B cell (primary cell): ENCODE data around the gene METTL3. TPM values are rescaled to one million over a fixed set of nuclear protein-coding genes. Genes with fewer than 3 reads are reported as not detected.

Experiments
- polyA plus RNA-seq: library from polyadenylated mRNA; depleted of rRNA; stranded (reverse); fragments of >200 nt; gene quantifications from 2 replicates; pipeline ENCODE4 v1.2.3, GENCODE V29; 2012
- total RNA-seq, 2 donors: library from RNA; stranded (reverse); fragments of 120-200 nt in 1 of 2; gene quantifications; 1 replicate in 1 of 2; 2 replicates in 1 of 2; pipeline versions ENCODE4 v1.2.3 to v1.2.4, GENCODE V29; 2013 to 2022

METTL3 gene
- total and polyA plus RNA-seq, 2 donors (not counting 1 experiment from before 2014, with no cell fraction given) = 118 to 161 TPM

Other genes starting within 250 kb of the METTL3 start
- 496 and 497 TPM in 2 replicates for gene HNRNPC, start 241.9 kb downstream of the METTL3 start, total RNA-seq
- 358 and 518 TPM in 2 replicates for gene HNRNPC, start 241.9 kb downstream of the METTL3 start, polyA plus RNA-seq
- gene RPGRIP1, start 231.3 kb downstream of the METTL3 start, total RNA-seq = 0.86 and 0.87 TPM in 2 replicates
- gene RPGRIP1, start 231.3 kb downstream of the METTL3 start, polyA plus RNA-seq = 0.22 and 0.39 TPM in 2 replicates
- gene SUPT16H, start 127.3 kb downstream of the METTL3 start, total RNA-seq = 78.3 and 84.4 TPM in 2 replicates
- 28.3 and 33.3 TPM in 2 replicates for gene SUPT16H, start 127.3 kb downstream of the METTL3 start, polyA plus RNA-seq
- gene CHD8, start 55.2 kb downstream of the METTL3 start, total RNA-seq = 155 and 157 TPM in 2 replicates
- gene CHD8, start 55.2 kb downstream of the METTL3 start, polyA plus RNA-seq = 43.5 and 50.7 TPM in 2 replicates
- gene RAB2B, start 34.4 kb downstream of the METTL3 start, total RNA-seq = 46.5 and 46.8 TPM in 2 replicates
- 13.3 and 16.1 TPM in 2 replicates for gene RAB2B, start 34.4 kb downstream of the METTL3 start, polyA plus RNA-seq
- gene TOX4, start 34.1 kb downstream of the METTL3 start, total RNA-seq = 74.1 and 83.2 TPM in 2 replicates
- 20.1 and 33.6 TPM in 2 replicates for gene TOX4, start 34.1 kb downstream of the METTL3 start, polyA plus RNA-seq
- gene SALL2, start 15.0 kb upstream of the METTL3 start, total RNA-seq = 1.3 and 2.5 TPM in 2 replicates
- 0.20 and 0.39 TPM in 2 replicates for gene SALL2, start 15.0 kb upstream of the METTL3 start, polyA plus RNA-seq
- not detected in 2 replicates for gene OR10G3, start 68.7 kb upstream of the METTL3 start, total RNA-seq
- not detected in 2 replicates for gene OR10G3, start 68.7 kb upstream of the METTL3 start, polyA plus RNA-seq
- not detected in 2 replicates for gene OR10G2, start 123.6 kb upstream of the METTL3 start, total RNA-seq
- gene OR10G2, start 123.6 kb upstream of the METTL3 start, polyA plus RNA-seq = not detected in 2 replicates
- gene OR4E2, start 142.5 kb upstream of the METTL3 start, total RNA-seq = not detected in 2 replicates
- not detected in 2 replicates for gene OR4E2, start 142.5 kb upstream of the METTL3 start, polyA plus RNA-seq
- not detected in 2 replicates for gene OR4E1, start 162.5 kb upstream of the METTL3 start, total RNA-seq
- not detected in 2 replicates for gene OR4E1, start 162.5 kb upstream of the METTL3 start, polyA plus RNA-seq